ENCODE results near the gene ABCA12.

ABCA12 gene

DNA sequence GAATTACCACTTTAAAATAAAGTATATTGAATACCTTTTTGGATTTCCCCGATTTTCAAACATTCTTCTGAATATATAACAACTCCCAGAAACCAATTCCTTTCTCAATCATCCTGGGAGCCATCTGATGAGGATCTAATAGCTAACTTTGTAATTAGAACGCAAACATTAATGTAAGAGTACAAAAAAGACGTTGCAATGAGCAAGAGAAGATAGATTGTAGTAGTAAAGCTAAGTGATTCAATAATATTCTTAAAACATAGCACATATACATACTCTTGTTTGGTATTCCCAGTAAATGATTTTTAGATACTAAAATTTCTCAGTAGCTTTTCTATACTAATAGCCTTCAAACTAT, 1.1 kb downstream of the ABCA12 start:
- no peaks in the 10 kb centered on the region for H4K20me1 ChIP-seq (ENCODE audit: insufficient read depth, low read length)

DNA sequence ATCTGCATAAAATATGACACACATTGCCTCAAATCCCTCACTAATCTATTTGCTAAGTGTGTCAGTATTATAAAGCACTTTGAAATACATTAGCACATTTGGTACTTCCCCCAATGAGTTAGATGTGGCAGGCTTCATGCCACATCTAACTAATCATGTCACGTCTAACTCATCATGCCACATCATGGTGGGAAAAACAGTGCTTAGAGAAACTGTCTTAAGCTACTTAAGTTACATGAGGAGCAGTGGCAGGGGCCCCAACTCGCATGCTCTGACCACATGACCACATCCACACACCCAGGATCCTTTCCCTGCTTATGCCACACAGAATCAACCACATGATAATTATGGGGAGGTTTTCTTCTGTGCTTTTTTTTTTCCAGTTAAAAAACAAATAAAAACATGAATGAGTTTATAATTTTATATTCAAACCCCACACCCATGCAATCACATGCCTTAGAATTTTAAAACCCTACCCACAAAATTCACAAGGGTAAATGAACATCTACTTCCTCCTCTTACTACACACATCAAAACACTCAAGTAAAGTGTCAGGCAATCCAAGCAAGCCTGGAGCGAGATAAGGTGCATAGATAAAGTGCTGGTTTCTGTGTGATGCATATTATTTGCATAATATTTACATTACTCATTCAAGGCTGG, 1.6 kb downstream of the ABCA12 start:
- Histone ChIP-seq H3K4me3 (ENCODE audit: low read depth, low read length, poor library complexity, severe bottlenecking) (no peak overlapping the region), H3K4me2 (ENCODE audit: low read length) (no peak overlapping the region)
- TF ChIP-seq, protein P1, sequence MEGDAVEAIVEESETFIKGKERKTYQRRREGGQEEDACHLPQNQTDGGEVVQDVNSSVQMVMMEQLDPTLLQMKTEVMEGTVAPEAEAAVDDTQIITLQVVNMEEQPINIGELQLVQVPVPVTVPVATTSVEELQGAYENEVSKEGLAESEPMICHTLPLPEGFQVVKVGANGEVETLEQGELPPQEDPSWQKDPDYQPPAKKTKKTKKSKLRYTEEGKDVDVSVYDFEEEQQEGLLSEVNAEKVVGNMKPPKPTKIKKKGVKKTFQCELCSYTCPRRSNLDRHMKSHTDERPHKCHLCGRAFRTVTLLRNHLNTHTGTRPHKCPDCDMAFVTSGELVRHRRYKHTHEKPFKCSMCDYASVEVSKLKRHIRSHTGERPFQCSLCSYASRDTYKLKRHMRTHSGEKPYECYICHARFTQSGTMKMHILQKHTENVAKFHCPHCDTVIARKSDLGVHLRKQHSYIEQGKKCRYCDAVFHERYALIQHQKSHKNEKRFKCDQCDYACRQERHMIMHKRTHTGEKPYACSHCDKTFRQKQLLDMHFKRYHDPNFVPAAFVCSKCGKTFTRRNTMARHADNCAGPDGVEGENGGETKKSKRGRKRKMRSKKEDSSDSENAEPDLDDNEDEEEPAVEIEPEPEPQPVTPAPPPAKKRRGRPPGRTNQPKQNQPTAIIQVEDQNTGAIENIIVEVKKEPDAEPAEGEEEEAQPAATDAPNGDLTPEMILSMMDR (IDR thresholded peaks at IDR 0.05; ENCODE audit: low read length), result no peak
- TF ChIP-seq EZH2 (IDR thresholded peaks at IDR 0.05; ENCODE audit: borderline replicate concordance, low read length), result no peak

More for the DNA sequence above, 1.1 kb downstream of the ABCA12 start:
- Histone ChIP-seq H3K27me3 (ENCODE audit: insufficient read depth, low read length) (no peaks in the 10 kb centered on the region), H3K4me1 (ENCODE audit: insufficient read depth, low read length, severe bottlenecking) (no peaks in the 10 kb centered on the region), H3K9ac (ENCODE audit: low read length) (no peak overlapping the region), H3F3A (ENCODE audit: insufficient read depth, low read length) (no peaks in the 10 kb centered on the region), H3K4me2 (ENCODE audit: low read length) (no peak overlapping the region), H3K9me2 (ENCODE audit: low read depth, low read length) (no peaks in the 10 kb centered on the region), H2AFZ (ENCODE audit: low read length) (no peak overlapping the region), H3K9me3 (ENCODE audit: low read length) (no peaks in the 10 kb centered on the region), H3K79me2 (ENCODE audit: insufficient read depth, low read length) (no peaks in the 10 kb centered on the region), H3K36me3 (ENCODE audit: insufficient read depth, low read length) (no peaks in the 10 kb centered on the region), H3K4me3 (ENCODE audit: low read depth, low read length, poor library complexity, severe bottlenecking) (no peak overlapping the region), H3K27ac (ENCODE audit: low read depth, low read length, poor library complexity, severe bottlenecking) (no peak overlapping the region)
- no peak for TF ChIP-seq EZH2 (IDR thresholded peaks at IDR 0.05; ENCODE audit: borderline replicate concordance, low read length)
- TF ChIP-seq, protein P1 (IDR thresholded peaks at IDR 0.05; ENCODE audit: low read length), result no peak

DNA sequence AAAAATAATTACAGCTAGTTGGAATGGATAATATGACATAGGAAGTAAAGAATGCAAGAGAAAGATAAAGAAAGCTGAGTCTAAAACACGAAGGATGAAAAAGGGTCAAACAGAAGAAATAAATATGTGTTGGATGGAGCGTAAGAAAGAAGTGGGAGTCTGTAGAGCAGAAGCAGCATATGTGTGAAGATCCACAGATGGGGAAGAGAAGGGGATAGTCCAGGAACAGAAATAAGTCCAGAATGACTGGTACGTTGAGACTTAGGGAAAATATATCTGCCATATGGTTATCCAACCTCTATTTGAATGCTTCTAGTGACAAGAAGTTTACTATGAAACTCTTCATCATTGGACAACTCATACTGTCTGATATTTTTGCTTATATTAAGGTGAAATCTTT, 18.0 kb downstream of the ABCA12 start:
- no peak overlapping the region for H3K27ac ChIP-seq (ENCODE audit: low read depth, low read length, poor library complexity, severe bottlenecking)
- no peak overlapping the region for H3K9ac ChIP-seq (ENCODE audit: low read length)
- H3K4me1 ChIP-seq (ENCODE audit: insufficient read depth, low read length, severe bottlenecking), result no peaks in the 10 kb centered on the region
- TF ChIP-seq, protein P1 (IDR thresholded peaks at IDR 0.05; ENCODE audit: low read length), result no peak
- no peak for TF ChIP-seq EZH2 (IDR thresholded peaks at IDR 0.05; ENCODE audit: borderline replicate concordance, low read length)
- no peaks in the 10 kb centered on the region for H3K36me3 ChIP-seq (ENCODE audit: insufficient read depth, low read length)
- H2AFZ ChIP-seq (ENCODE audit: low read length), result no peak overlapping the region
- no peaks in the 10 kb centered on the region for H3K27me3 ChIP-seq (ENCODE audit: insufficient read depth, low read length)
- H3K9me3 ChIP-seq (ENCODE audit: low read length), result no peaks in the 10 kb centered on the region
- no peaks in the 10 kb centered on the region for H3K9me2 ChIP-seq (ENCODE audit: low read depth, low read length)
- H3K4me2 ChIP-seq (ENCODE audit: low read length), result no peak overlapping the region
- no peaks in the 10 kb centered on the region for H3F3A ChIP-seq (ENCODE audit: insufficient read depth, low read length)
- H3K79me2 ChIP-seq (ENCODE audit: insufficient read depth, low read length), result no peaks in the 10 kb centered on the region
- no peaks in the 10 kb centered on the region for H4K20me1 ChIP-seq (ENCODE audit: insufficient read depth, low read length)
- H3K4me3 ChIP-seq (ENCODE audit: low read depth, low read length, poor library complexity, severe bottlenecking), result no peak overlapping the region

More for the DNA sequence above, 1.6 kb downstream of the ABCA12 start:
- H3F3A ChIP-seq (ENCODE audit: insufficient read depth, low read length), result no peaks in the 10 kb centered on the region
- no peaks in the 10 kb centered on the region for H4K20me1 ChIP-seq (ENCODE audit: insufficient read depth, low read length)
- H3K9me2 ChIP-seq (ENCODE audit: low read depth, low read length), result no peaks in the 10 kb centered on the region
- no peak overlapping the region for H3K27ac ChIP-seq (ENCODE audit: low read depth, low read length, poor library complexity, severe bottlenecking)
- H3K9ac ChIP-seq (ENCODE audit: low read length), result no peak overlapping the region
- H3K27me3 ChIP-seq (ENCODE audit: insufficient read depth, low read length), result no peaks in the 10 kb centered on the region
- H3K36me3 ChIP-seq (ENCODE audit: insufficient read depth, low read length), result no peaks in the 10 kb centered on the region
- no peak overlapping the region for H2AFZ ChIP-seq (ENCODE audit: low read length)
- H3K9me3 ChIP-seq (ENCODE audit: low read length), result no peaks in the 10 kb centered on the region
- H3K4me1 ChIP-seq (ENCODE audit: insufficient read depth, low read length, severe bottlenecking), result no peaks in the 10 kb centered on the region
- no peaks in the 10 kb centered on the region for H3K79me2 ChIP-seq (ENCODE audit: insufficient read depth, low read length)
